Activated CD4-positive, alpha-beta T cell treated with anti-CD3 and anti-CD28 coated beads, Interleukin-2, amount 10 ng/mL, durations not matched to agents 24 days and 14 days (primary cell): Measurements from ENCODE around the gene RNF222. TPM values are rescaled to one million over a fixed set of nuclear protein-coding genes. Genes with fewer than 3 reads are reported as not detected.
A peak's percentile ranks its signal among the peaks of the same experiment; 100 is the strongest.

ENCODE experiments used
- DNase-seq: peaks from one replicate; pipeline ENCODE4 v3.0.0; 2022
- H3K27ac Mint-ChIP-seq: one replicate; pipeline ENCODE4 v1.8.0; 2022; ENCODE audit warnings: mild to moderate bottlenecking, mixed read lengths
- H3K27me3 Mint-ChIP-seq: one replicate; pipeline ENCODE4 v1.8.0; 2022; ENCODE audit warnings: mixed read lengths
- H3K36me3 Mint-ChIP-seq: one replicate; pipeline ENCODE4 v1.8.0; 2022; ENCODE audit warnings: low read depth, mild to moderate bottlenecking, mixed read lengths
- H3K4me1 Mint-ChIP-seq: one replicate; pipeline ENCODE4 v1.8.0; 2021; ENCODE audit warnings: mixed read lengths
- H3K4me3 Mint-ChIP-seq: one replicate; pipeline ENCODE4 v1.8.0; 2022; ENCODE audit warnings: mild to moderate bottlenecking, moderate library complexity, mixed read lengths
- H3K9me3 Mint-ChIP-seq: one replicate; pipeline ENCODE4 v1.8.0; 2021; ENCODE audit warnings: mixed read lengths
- intact Hi-C: fragments of 100-400 bp; cut with micrococcal nuclease; formaldehyde crosslinking; loops from one replicate; pipeline ENCODE4 v1.15.1; 2023
- total RNA-seq: library from RNA; stranded (reverse); gene quantifications from 2 replicates; pipeline ENCODE4 v1.2.3, GENCODE V29; 2022

Gene RNF222
- total RNA-seq: not detected in 2 replicates

GRCh38 chr17:8397636-8398035, at the start of gene RNF222:
TSS of gene RNF222 (minus strand) at chr17:8397827. CDS start at chr17:8393461, 4,366 bp downstream.
- peak within 1 kb of the TSS; percentile 21 for H3K27ac Mint-ChIP-seq

GRCh38 chr17:8445536-8445935, 47.9 kb upstream of the RNF222 start:
- Mint-ChIP-seq H3K4me3 (no peak overlapping the region), H3K27ac (no peak overlapping the region)

More at GRCh38 chr17:8397636-8398035, at the start of gene RNF222:
- no peaks in the 10 kb centered on the region for H3K36me3 Mint-ChIP-seq
- intact Hi-C loops: no loop called here
- DNase-seq: no peak
- H3K4me1 Mint-ChIP-seq: peaks cover 9% of the 10 kb centered on the region
- H3K27me3 Mint-ChIP-seq: peaks cover 35% of the 10 kb centered on the region
- H3K4me3 Mint-ChIP-seq: no peak within 1 kb of the TSS
- H3K9me3 Mint-ChIP-seq: no peaks in the 10 kb centered on the region

GRCh38 chr17:8444494-8444893, 46.9 kb upstream of the RNF222 start:
- Mint-ChIP-seq H3K4me3 (no peak overlapping the region), H3K36me3 (peaks cover 50% of the 10 kb centered on the region)

More at GRCh38 chr17:8445536-8445935, 47.9 kb upstream of the RNF222 start:
- no peak for DNase-seq
- Mint-ChIP-seq H3K9me3 (no peaks in the 10 kb centered on the region), H3K36me3 (peaks cover 51% of the 10 kb centered on the region), H3K4me1 (peaks cover 22% of the 10 kb centered on the region), H3K27me3 (no peaks in the 10 kb centered on the region)
- intact Hi-C loops: no loop called here

GRCh38 chr17:8443756-8444155, 46.1 kb upstream of the RNF222 start:
- H3K27ac Mint-ChIP-seq: peak overlapping the region; percentile 21
- H3K9me3 Mint-ChIP-seq: no peaks in the 10 kb centered on the region
- H3K27me3 Mint-ChIP-seq: no peaks in the 10 kb centered on the region
- no peak for DNase-seq
- H3K4me3 Mint-ChIP-seq: no peak overlapping the region
- peaks cover 48% of the 10 kb centered on the region for H3K36me3 Mint-ChIP-seq
- H3K4me1 Mint-ChIP-seq: peaks cover 24% of the 10 kb centered on the region
- intact Hi-C loops: no loop called here

More at GRCh38 chr17:8444494-8444893, 46.9 kb upstream of the RNF222 start:
- DNase-seq: no peak
- Mint-ChIP-seq H3K9me3 (no peaks in the 10 kb centered on the region), H3K27ac (no peak overlapping the region), H3K4me1 (peaks cover 26% of the 10 kb centered on the region), H3K27me3 (no peaks in the 10 kb centered on the region)
- intact Hi-C loops: no loop called here

GRCh38 chr17:8442310-8442709, 44.7 kb upstream of the RNF222 start:
- Mint-ChIP-seq H3K36me3 (peaks cover 43% of the 10 kb centered on the region), H3K27me3 (no peaks in the 10 kb centered on the region), H3K27ac (no peak overlapping the region), H3K9me3 (no peaks in the 10 kb centered on the region), H3K4me1 (peaks cover 35% of the 10 kb centered on the region), H3K4me3 (no peak overlapping the region)
- intact Hi-C loops: no loop called here
- DNase-seq: no peak

- peak overlapping the region; percentile 43 for H3K4me3 Mint-ChIP-seq
- H3K36me3 Mint-ChIP-seq: peaks cover 39% of the 10 kb centered on the region
Observed at GRCh38 chr17:8441690-8442089, 44.1 kb upstream of the RNF222 start.

GRCh38 chr17:8439681-8440080, 42.1 kb upstream of the RNF222 start:
- H3K4me1 Mint-ChIP-seq: peaks cover 44% of the 10 kb centered on the region
- H3K36me3 Mint-ChIP-seq: peaks cover 32% of the 10 kb centered on the region
- no peak overlapping the region for H3K27ac Mint-ChIP-seq
- DNase-seq: no peak
- intact Hi-C loops: loop anchor here (5.0 kb wide), 1 partner anchor 193 kb away; the partner anchor contains the start of gene MYH10
- no peak overlapping the region for H3K4me3 Mint-ChIP-seq
- H3K9me3 Mint-ChIP-seq: no peaks in the 10 kb centered on the region
- no peaks in the 10 kb centered on the region for H3K27me3 Mint-ChIP-seq

More at GRCh38 chr17:8441690-8442089, 44.1 kb upstream of the RNF222 start:
- Mint-ChIP-seq H3K4me1 (peaks cover 39% of the 10 kb centered on the region), H3K9me3 (no peaks in the 10 kb centered on the region), H3K27me3 (no peaks in the 10 kb centered on the region), H3K27ac (peak overlapping the region; percentile 71)
- intact Hi-C loops: no loop called here
- no peak for DNase-seq

GRCh38 chr17:8438441-8438840, 40.8 kb upstream of the RNF222 start:
- DNase-seq: no peak
- Mint-ChIP-seq H3K4me3 (peak overlapping the region; percentile 28), H3K9me3 (no peaks in the 10 kb centered on the region), H3K36me3 (peaks cover 26% of the 10 kb centered on the region), H3K4me1 (peaks cover 43% of the 10 kb centered on the region), H3K27me3 (no peaks in the 10 kb centered on the region), H3K27ac (no peak overlapping the region)
- intact Hi-C loops: loop anchor here (5.0 kb wide), 1 partner anchor 194 kb away; the partner anchor contains the start of gene MYH10

- Mint-ChIP-seq H3K9me3 (no peaks in the 10 kb centered on the region), H3K4me1 (peaks cover 35% of the 10 kb centered on the region), H3K4me3 (peak overlapping the region; percentile 88), H3K27ac (peak overlapping the region; percentile 90), H3K36me3 (peaks cover 21% of the 10 kb centered on the region), H3K27me3 (no peaks in the 10 kb centered on the region)
- no peak for DNase-seq
- intact Hi-C loops: loop anchor here (5.0 kb wide), 1 partner anchor 195 kb away; the partner anchor contains the start of gene MYH10
Observed at GRCh38 chr17:8436844-8437171, 39.2 kb upstream of the RNF222 start.

GRCh38 chr17:8436169-8436843, 38.7 kb upstream of the RNF222 start:
- Mint-ChIP-seq H3K36me3 (peaks cover 17% of the 10 kb centered on the region), H3K27me3 (no peaks in the 10 kb centered on the region), H3K4me1 (peaks cover 31% of the 10 kb centered on the region), H3K27ac (peak overlapping the region; percentile 90), H3K9me3 (no peaks in the 10 kb centered on the region), H3K4me3 (peak overlapping the region; percentile 88)
- peak; percentile 92 for DNase-seq
- intact Hi-C loops: loop anchor here (5.0 kb wide), 1 partner anchor 196 kb away; the partner anchor contains the start of gene MYH10

- H3K27ac Mint-ChIP-seq: peak within 1 kb of the TSS; percentile 94
- H3K27me3 Mint-ChIP-seq: no peaks in the 10 kb centered on the region
- H3K36me3 Mint-ChIP-seq: peaks cover 13% of the 10 kb centered on the region
- intact Hi-C loops: loop anchor here (1.0 to 5.0 kb wide), 2 partner anchors 52 to 197 kb away; partner anchors contain the start of genes MYH10 and RPL26
- peaks cover 24% of the 10 kb centered on the region for H3K4me1 Mint-ChIP-seq
- peak; percentile 100 for DNase-seq
- H3K4me3 Mint-ChIP-seq: peak within 1 kb of the TSS; percentile 88
- no peaks in the 10 kb centered on the region for H3K9me3 Mint-ChIP-seq
Observed at GRCh38 chr17:8435245-8436168, 37.9 kb upstream of the RNF222 start, which contains the start of gene NDEL1. TSS of gene NDEL1 (plus strand) at chr17:8435884. CDS start at chr17:8444272, 8,388 bp downstream.

GRCh38 chr17:8430966-8431365, 33.3 kb upstream of the RNF222 start:
- Mint-ChIP-seq H3K27me3 (no peaks in the 10 kb centered on the region), H3K4me3 (no peak overlapping the region), H3K27ac (no peak overlapping the region), H3K36me3 (no peaks in the 10 kb centered on the region), H3K9me3 (no peaks in the 10 kb centered on the region), H3K4me1 (peaks cover 3% of the 10 kb centered on the region)
- no peak for DNase-seq
- intact Hi-C loops: no loop called here

GRCh38 chr17:8426802-8427201, 29.2 kb upstream of the RNF222 start:
- no peak overlapping the region for H3K4me3 Mint-ChIP-seq

More at GRCh38 chr17:8426802-8427201, 29.2 kb upstream of the RNF222 start:
- Mint-ChIP-seq H3K27me3 (peaks cover 17% of the 10 kb centered on the region), H3K27ac (no peak overlapping the region), H3K4me1 (no peaks in the 10 kb centered on the region), H3K9me3 (no peaks in the 10 kb centered on the region), H3K36me3 (no peaks in the 10 kb centered on the region)
- DNase-seq: no peak
- intact Hi-C loops: no loop called here
